ENCODE measurements around the gene C19orf81. TPM values are rescaled to one million over a fixed set of nuclear protein-coding genes. Genes with fewer than 3 reads are reported as not detected.

The C19orf81 gene
- 0.68 TPM in 1 of 2 replicates, not detected in the other for total RNA-seq

GRCh38 chr19:50649433-50650391 is at the start of gene C19orf81:
Gene C19orf81, plus strand, starts transcription at chr19:50649445. Its CDS starts 0 bp downstream, at chr19:50649445.

DNA sequence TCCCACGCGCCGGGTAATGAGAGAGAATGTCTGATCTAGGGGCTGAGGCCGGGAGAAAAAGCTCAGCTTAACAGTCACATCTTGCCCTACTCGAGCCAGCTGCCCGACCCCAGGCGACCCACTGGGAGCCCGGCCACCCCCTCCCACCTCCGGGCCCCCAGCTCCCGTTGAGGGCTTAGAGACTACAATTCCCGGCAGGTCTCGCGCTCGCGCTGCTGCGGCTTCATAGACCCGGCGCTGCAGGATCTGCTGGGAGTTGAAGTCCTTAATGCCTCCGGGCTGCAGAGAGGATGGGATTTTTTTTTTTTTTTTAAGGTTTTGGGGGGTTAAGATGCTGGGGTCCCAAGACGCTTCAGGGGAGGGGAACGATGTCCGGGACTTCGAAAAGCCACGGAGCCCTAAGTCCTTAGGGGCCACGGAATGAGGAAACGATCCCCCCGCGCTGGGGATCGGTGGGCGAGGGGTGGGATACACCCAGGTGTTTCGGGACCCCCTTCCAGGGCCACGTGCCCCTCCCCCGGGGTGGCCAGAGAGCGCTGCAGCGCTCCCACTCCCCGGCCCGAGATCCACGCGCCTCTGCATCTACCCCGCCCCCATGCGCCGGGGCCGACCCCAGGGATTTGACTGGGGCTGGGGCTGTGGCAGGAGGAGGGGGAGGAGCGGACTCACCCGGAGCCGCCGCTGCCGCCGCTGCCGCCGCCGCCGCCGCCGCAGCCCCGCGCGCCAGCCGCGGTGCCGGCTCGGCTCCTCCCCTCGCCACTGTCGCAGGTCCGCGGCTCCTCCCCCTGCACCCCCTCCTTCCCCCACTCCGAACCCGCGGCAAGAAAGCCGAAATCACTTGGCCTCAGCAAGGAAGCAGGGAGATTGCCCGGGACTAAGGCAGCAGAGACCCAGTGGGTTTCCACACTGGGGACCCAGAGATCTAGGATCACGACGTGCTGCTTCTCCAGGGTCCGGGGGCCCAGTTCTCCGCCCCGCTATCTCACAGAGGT is 9.8 kb upstream of the C19orf81 start, which contains the start of gene SYT3:
Gene SYT3 (minus strand): TSS at position 761 of the 992 bp plus-strand sequence. CDS start 2,470 bp downstream, outside the sequence.

Other genes with a start within 250 kb of the C19orf81 start
- gene SPIB, start 230.5 kb upstream of the C19orf81 start, total RNA-seq: not detected in 2 replicates
- gene MYBPC2, start 216.6 kb upstream of the C19orf81 start, total RNA-seq: not detected in 2 replicates
- gene EMC10, start 172.9 kb upstream of the C19orf81 start, total RNA-seq: 29.4 and 44.4 TPM in 2 replicates
- 0.68 and 1.4 TPM in 2 replicates for gene GARIN5A, start 172.6 kb upstream of the C19orf81 start, total RNA-seq
- gene JOSD2, start 138.3 kb upstream of the C19orf81 start, total RNA-seq: 14.4 and 19.5 TPM in 2 replicates
- not detected in 2 replicates for gene ASPDH, start 135.5 kb upstream of the C19orf81 start, total RNA-seq
- gene LRRC4B, start 81.0 kb upstream of the C19orf81 start, total RNA-seq: not detected in 2 replicates
- not detected in 2 replicates for gene SYT3, start 9.6 kb upstream of the C19orf81 start, total RNA-seq
- gene SHANK1, start 70.4 kb downstream of the C19orf81 start, total RNA-seq: under 0.01 TPM in 1 of 2 replicates, not detected in the other
- gene CLEC11A, start 73.9 kb downstream of the C19orf81 start, total RNA-seq: under 0.01 and 0.07 TPM in 2 replicates
- gene GPR32, start 121.0 kb downstream of the C19orf81 start, total RNA-seq: not detected in 2 replicates
- not detected in 2 replicates for gene ACP4, start 141.0 kb downstream of the C19orf81 start, total RNA-seq
- 0.14 TPM in 1 of 2 replicates, not detected in the other for gene KLK1, start 174.3 kb downstream of the C19orf81 start, total RNA-seq
- gene KLK15, start 184.1 kb downstream of the C19orf81 start, total RNA-seq: not detected in 2 replicates
- not detected in 2 replicates for gene KLK3, start 205.5 kb downstream of the C19orf81 start, total RNA-seq
- not detected in 2 replicates for gene KLK2, start 224.0 kb downstream of the C19orf81 start, total RNA-seq